ENCODE results near the gene NWD2.
"Not testable (repeated sequence)": the region's sequence is repeated elsewhere in the genome, so short reads cannot be mapped to it uniquely, and the experiment has no call there.

Gene NWD2

GRCh38 chr4:37393889-37394288 lies 149.3 kb downstream of the NWD2 start:
- no peak for DNase-seq
- no peak overlapping the region for H2AFZ ChIP-seq (ENCODE audit: low read depth, low read length)
- H4K20me1 ChIP-seq (ENCODE audit: insufficient read depth, low read length), result no peaks in the 10 kb centered on the region
- H3K36me3 ChIP-seq (ENCODE audit: insufficient read depth, low read length), result no peaks in the 10 kb centered on the region
- no peak overlapping the region for H3K9ac ChIP-seq (ENCODE audit: low read depth, low read length)
- no peaks in the 10 kb centered on the region for H3K4me1 ChIP-seq (ENCODE audit: insufficient read depth, low read length)
- ATAC-seq (ENCODE audit: insufficient read depth, low read depth), result no peak
- no peak overlapping the region for H3K27ac ChIP-seq (ENCODE audit: low read length)
- no peak overlapping the region for H3K4me3 ChIP-seq (ENCODE audit: low read depth in 1 of 2, low read length in 2 of 2)
- no peaks in the 10 kb centered on the region for H3K9me3 ChIP-seq (ENCODE audit: insufficient read depth, low read length, severe bottlenecking)
- TF ChIP-seq EZH2 (IDR thresholded peaks at IDR 0.05; ENCODE audit: borderline replicate concordance, low read depth, low read length, severe bottlenecking) (no peak), CTCF (IDR thresholded peaks at IDR 0.05; ENCODE audit: borderline replicate concordance, extremely low read depth, low read length, poor library complexity, severe bottlenecking) (no peak)
- H3K27me3 ChIP-seq (ENCODE audit: insufficient read depth, low read length, poor library complexity), result no peaks in the 10 kb centered on the region
- no peaks in the 10 kb centered on the region for H3K79me2 ChIP-seq (ENCODE audit: insufficient read depth, low read length)
- H3K4me2 ChIP-seq (ENCODE audit: insufficient read depth, low read length), result no peak overlapping the region

- no peak overlapping the region for H3K4me2 ChIP-seq (ENCODE audit: insufficient read depth, low read length)
- no peak overlapping the region for H2AFZ ChIP-seq (ENCODE audit: low read depth, low read length)
- H4K20me1 ChIP-seq (ENCODE audit: insufficient read depth, low read length), result no peaks in the 10 kb centered on the region
- peaks cover 4% of the 10 kb centered on the region for H3K27me3 ChIP-seq (ENCODE audit: insufficient read depth, low read length, poor library complexity)
- no peak for DNase-seq
- H3K4me3 ChIP-seq (ENCODE audit: low read depth in 1 of 2, low read length in 2 of 2), result no peak overlapping the region
- no peak overlapping the region for H3K9ac ChIP-seq (ENCODE audit: low read depth, low read length)
- no peak for ATAC-seq (ENCODE audit: insufficient read depth, low read depth)
- no peaks in the 10 kb centered on the region for H3K4me1 ChIP-seq (ENCODE audit: insufficient read depth, low read length)
- no peak overlapping the region for H3K27ac ChIP-seq (ENCODE audit: low read length)
- no peaks in the 10 kb centered on the region for H3K36me3 ChIP-seq (ENCODE audit: insufficient read depth, low read length)
- no peaks in the 10 kb centered on the region for H3K9me3 ChIP-seq (ENCODE audit: insufficient read depth, low read length, severe bottlenecking)
- TF ChIP-seq EZH2 (IDR thresholded peaks at IDR 0.05; ENCODE audit: borderline replicate concordance, low read depth, low read length, severe bottlenecking) (no peak), CTCF (IDR thresholded peaks at IDR 0.05; ENCODE audit: borderline replicate concordance, extremely low read depth, low read length, poor library complexity, severe bottlenecking) (no peak)
- H3K79me2 ChIP-seq (ENCODE audit: insufficient read depth, low read length), result no peaks in the 10 kb centered on the region
Measured at GRCh38 chr4:37397505-37397904, 153.0 kb downstream of the NWD2 start.

- H2AFZ ChIP-seq (ENCODE audit: low read depth, low read length), result no peak overlapping the region
- no peaks in the 10 kb centered on the region for H3K79me2 ChIP-seq (ENCODE audit: insufficient read depth, low read length)
- DNase-seq (no peak), ATAC-seq (ENCODE audit: insufficient read depth, low read depth) (no peak)
- no peak overlapping the region for H3K9ac ChIP-seq (ENCODE audit: low read depth, low read length)
- no peak overlapping the region for H3K27ac ChIP-seq (ENCODE audit: low read length)
- H3K4me2 ChIP-seq (ENCODE audit: insufficient read depth, low read length), result no peak overlapping the region
- H4K20me1 ChIP-seq (ENCODE audit: insufficient read depth, low read length), result no peaks in the 10 kb centered on the region
- no peak overlapping the region for H3K4me3 ChIP-seq (ENCODE audit: low read depth in 1 of 2, low read length in 2 of 2)
- H3K36me3 ChIP-seq (ENCODE audit: insufficient read depth, low read length), result no peaks in the 10 kb centered on the region
- H3K4me1 ChIP-seq (ENCODE audit: insufficient read depth, low read length), result no peaks in the 10 kb centered on the region
- no peaks in the 10 kb centered on the region for H3K9me3 ChIP-seq (ENCODE audit: insufficient read depth, low read length, severe bottlenecking)
- H3K27me3 ChIP-seq (ENCODE audit: insufficient read depth, low read length, poor library complexity), result peaks cover 10% of the 10 kb centered on the region
- TF ChIP-seq EZH2 (IDR thresholded peaks at IDR 0.05; ENCODE audit: borderline replicate concordance, low read depth, low read length, severe bottlenecking), result no peak
- no peak for TF ChIP-seq CTCF (IDR thresholded peaks at IDR 0.05; ENCODE audit: borderline replicate concordance, extremely low read depth, low read length, poor library complexity, severe bottlenecking)
Measured at GRCh38 chr4:37400241-37400881, 155.8 kb downstream of the NWD2 start.

- not testable (repeated sequence) for DNase-seq; H3K4me2 ChIP-seq (ENCODE audit: insufficient read depth, low read length); ATAC-seq (ENCODE audit: insufficient read depth, low read depth); H3K36me3 ChIP-seq (ENCODE audit: insufficient read depth, low read length); H3K9ac ChIP-seq (ENCODE audit: low read depth, low read length); H3K27ac ChIP-seq (ENCODE audit: low read length); H3K27me3 ChIP-seq (ENCODE audit: insufficient read depth, low read length, poor library complexity); H3K4me3 ChIP-seq (ENCODE audit: low read depth in 1 of 2, low read length in 2 of 2); H4K20me1 ChIP-seq (ENCODE audit: insufficient read depth, low read length); H2AFZ ChIP-seq (ENCODE audit: low read depth, low read length); H3K79me2 ChIP-seq (ENCODE audit: insufficient read depth, low read length); H3K9me3 ChIP-seq (ENCODE audit: insufficient read depth, low read length, severe bottlenecking); H3K4me1 ChIP-seq (ENCODE audit: insufficient read depth, low read length)
Measured at GRCh38 chr4:37407938-37408826, 163.6 kb downstream of the NWD2 start.

GRCh38 chr4:37413612-37414011 lies 169.1 kb downstream of the NWD2 start:
- H3K36me3 ChIP-seq (ENCODE audit: insufficient read depth, low read length); H3K4me1 ChIP-seq (ENCODE audit: insufficient read depth, low read length); H3K79me2 ChIP-seq (ENCODE audit: insufficient read depth, low read length); H3K9ac ChIP-seq (ENCODE audit: low read depth, low read length); ATAC-seq (ENCODE audit: insufficient read depth, low read depth); H3K9me3 ChIP-seq (ENCODE audit: insufficient read depth, low read length, severe bottlenecking); H2AFZ ChIP-seq (ENCODE audit: low read depth, low read length); H4K20me1 ChIP-seq (ENCODE audit: insufficient read depth, low read length); H3K4me3 ChIP-seq (ENCODE audit: low read depth in 1 of 2, low read length in 2 of 2); H3K27me3 ChIP-seq (ENCODE audit: insufficient read depth, low read length, poor library complexity); DNase-seq; H3K27ac ChIP-seq (ENCODE audit: low read length); H3K4me2 ChIP-seq (ENCODE audit: insufficient read depth, low read length): not testable (repeated sequence)
